Fibroblast of gingiva (primary cell): Measurements from ENCODE around the gene SFXN4.
"Not testable (repeated sequence)": the region's sequence is repeated elsewhere in the genome, so short reads cannot be mapped to it uniquely, and the experiment has no call there.

Experiments
- DNase-seq: peaks from one replicate; pipeline ENCODE4 v3.0.0-alpha.2; 2011; ENCODE audit warnings: low read depth

The SFXN4 gene

GRCh38 chr10:119140603-119141245, 24.8 kb downstream of the SFXN4 start:
- no peak for DNase-seq

DNA sequence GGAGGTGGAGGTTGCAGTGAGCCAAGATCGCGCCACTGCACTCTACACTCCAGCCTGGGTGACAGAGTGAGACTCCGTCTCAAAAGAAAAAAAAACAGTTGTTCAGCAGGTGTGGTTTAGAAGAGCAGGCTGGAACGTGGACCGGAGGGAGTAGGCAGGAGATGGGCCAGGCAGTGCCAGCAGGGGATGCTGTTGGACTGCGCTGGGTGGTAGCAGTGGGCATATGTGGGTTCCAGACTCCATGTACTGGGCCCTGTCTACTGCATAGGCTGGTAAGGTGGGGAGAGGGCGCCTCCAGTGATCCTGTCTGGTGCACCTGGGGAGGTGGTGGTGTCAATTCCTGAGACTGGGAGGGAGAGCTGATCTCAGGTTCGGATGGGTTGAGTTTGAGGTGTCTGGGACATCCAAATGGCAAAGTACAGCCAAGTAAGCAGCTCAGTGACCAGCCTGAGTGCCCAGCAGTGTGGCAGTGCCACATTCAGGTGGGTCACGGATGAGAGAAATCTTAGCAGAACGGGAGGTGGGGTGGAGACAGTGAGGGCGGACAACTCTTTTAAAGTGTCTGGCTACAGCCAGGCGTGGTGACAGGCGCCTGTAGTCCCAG, 25.9 kb downstream of the SFXN4 start:
- DNase-seq: peak; percentile 17

DNA sequence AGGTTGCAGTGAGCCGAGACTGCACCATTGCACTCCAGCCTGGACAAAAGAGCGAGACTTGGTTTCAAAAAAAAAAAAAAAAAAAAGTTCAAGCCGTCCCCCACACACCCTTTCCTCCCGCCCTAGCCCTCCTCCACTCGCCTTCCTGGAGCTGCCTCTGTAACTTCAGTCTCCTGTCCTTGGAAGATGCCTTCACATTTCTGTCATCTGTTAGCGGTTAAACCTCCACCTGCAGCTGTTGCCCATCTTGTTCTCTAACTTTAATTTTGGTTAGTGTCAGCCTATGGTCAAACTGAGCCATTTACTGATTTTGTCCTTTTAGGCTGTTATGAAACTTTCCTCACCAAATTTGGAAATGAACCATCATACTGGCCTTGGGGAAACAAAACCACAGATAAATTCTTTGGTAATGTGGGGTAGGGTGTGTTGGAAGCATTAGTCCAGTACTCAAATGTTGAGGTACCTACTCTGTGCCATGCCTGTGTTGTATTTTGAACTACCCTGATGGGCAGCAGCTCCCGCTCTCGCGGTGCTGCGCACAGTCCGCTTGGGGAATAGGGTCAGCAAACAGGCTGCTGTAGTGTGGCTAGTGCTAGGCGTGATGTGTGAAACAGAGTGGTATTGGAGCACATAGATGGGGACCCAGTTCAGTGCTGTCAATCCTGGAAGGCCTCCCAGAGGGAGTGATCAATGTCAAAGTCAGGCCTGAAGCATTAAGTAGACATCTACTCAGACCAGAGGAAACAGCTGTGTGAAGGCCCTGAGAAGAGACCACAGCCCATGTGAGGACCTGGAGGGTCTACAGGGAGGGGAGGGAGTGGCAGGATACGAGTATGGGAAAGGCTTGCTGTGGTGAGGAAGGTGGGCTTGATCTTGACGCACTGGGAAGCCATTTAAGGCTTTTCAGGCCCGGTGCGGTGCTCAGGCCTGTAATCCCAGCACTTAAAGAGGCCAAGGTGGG, 26.9 kb downstream of the SFXN4 start:
- DNase-seq: peak; percentile 15

DNA sequence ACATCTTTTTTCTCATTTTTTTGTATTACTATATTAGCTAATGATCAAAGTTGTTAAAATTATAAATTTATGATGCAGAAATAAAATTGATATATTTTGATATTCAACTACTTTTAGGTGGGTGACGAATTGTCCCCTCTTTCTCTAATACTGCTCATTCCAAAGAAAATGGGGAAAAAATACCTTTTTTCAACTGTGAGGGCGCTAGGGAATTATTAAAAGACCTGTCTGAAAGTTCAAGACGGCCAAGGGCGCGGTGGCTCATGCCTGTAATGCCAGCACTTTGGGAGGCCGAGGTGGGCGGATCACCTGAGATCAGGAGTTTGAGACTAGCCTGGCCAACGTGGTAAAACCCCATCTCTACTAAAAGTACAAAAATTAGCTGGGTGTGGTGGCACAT, 27.6 kb downstream of the SFXN4 start:
- DNase-seq: not testable (repeated sequence)

DNA sequence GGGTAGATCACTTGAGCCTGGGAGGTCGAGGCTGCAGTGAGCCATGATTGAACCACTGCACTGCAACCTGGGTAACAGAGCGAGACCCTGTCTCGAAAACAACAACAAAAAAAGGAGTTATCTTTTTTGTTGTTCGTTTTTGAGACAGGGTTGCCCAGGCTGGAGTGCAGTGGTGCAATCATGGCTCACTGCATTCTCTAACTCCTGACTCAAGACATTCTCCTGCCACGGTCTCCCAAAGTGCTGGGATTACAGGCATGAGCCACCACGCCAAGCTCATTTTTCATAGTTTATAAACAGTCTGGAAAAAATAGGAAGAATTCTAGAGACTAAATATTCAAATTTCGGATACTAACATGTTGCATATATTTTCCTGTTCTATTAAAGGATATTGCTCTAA, 29.4 kb downstream of the SFXN4 start:
- peak; percentile 82 for DNase-seq

- peak; percentile 91 for DNase-seq
These were observed 30.0 kb downstream of the SFXN4 start for GRCh38 chr10:119135513-119135881.

DNA sequence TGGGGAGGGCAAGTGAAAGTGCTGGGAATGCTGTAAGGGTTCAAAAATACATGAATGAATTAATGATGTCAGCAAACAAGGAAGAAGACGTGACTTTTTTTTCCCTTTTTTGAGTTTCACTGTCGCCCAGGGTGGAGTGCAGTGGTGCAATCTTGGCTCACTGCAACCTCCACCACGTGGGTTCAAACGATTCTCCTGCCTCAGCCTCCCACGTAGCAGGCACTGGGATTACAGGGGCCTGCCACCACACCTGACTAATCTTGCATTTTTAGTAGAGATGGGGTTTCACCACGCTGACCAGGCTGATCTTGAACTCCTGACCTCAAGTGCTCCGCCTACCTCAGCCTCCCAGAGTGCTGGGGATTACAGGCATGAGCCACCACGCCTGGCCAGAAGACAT, 31.6 kb downstream of the SFXN4 start:
- DNase-seq: no peak

- DNase-seq: no peak
These were observed 32.8 kb downstream of the SFXN4 start for GRCh38 chr10:119132521-119133345.

DNA sequence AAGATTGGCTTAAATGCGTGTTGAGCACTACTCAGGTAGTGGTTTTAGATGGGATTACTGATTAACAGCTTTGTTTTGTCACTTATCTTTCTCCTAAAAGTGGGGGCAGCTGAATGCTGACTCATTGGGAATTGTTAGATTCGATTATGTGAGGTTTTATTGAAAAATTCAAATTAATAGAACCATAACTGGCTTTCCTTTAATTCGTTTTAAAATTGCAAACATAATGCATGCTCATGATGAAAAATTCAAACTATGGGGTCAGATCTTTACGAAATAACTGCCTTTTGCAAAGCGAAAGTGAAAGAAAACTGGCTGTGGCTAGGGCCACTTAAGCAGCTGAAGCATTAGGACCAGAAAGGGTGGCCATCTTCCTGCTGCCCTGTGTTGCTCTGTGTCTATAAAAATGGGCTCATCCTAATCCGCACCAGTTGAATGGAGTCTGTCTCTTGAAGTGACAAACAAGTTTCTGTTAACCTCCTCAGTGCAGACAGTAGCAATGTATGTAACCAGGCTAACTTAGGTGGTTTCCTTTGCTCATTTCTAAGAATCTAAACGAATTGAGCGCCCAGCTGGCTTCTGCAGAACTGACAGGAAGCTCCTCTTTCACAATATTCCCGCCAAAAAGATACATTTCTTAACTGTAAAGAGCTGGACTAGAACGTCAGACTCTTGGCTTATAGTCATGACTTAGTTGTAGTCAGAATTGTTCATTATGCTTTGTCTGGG, 33.8 kb downstream of the SFXN4 start:
- peak; percentile 30 for DNase-seq

DNA sequence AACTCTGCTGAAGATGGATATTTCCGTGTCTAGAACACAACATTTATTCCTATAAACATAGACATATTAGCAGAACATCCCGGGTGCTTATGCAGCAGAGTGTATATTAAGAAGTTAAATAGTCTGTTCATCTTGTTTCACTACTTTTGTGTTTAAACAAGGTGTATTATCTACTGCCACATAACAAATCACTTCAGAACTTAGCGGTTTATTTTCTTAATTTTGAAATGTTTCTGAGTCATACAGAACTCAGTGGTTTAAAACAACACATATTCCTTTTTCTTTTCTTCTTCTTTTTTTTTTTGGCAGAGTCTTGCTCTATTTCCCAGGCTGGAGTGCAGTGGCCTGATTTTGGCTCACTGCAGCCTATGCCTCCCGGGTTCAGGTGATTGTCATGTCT, 35.8 kb downstream of the SFXN4 start:
- DNase-seq: no peak

- DNase-seq: no peak
These were observed 39.6 kb downstream of the SFXN4 start for GRCh38 chr10:119125942-119126341.

DNA sequence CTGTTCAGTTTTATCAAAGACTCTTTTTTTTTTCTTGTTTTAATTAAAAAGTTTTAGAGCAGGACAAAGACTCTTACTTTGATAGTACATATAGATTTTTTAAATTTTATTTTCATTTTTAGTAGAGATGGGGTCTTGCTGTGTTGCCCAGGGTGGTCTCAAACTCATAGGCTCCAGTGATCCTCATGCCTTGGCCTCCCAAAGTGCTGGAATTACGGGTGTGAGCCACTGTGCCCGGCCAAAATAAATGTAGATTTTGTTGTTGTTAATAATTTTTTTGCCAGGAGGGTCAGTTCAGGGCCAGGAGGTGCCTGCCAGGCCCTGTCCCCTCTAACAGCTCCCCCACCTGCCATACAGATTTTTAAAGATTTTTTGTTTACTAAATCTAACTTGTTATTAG, 44.6 kb downstream of the SFXN4 start:
- DNase-seq: no peak

- DNase-seq: no peak
These were observed 45.1 kb downstream of the SFXN4 start for GRCh38 chr10:119120413-119120867.

DNA sequence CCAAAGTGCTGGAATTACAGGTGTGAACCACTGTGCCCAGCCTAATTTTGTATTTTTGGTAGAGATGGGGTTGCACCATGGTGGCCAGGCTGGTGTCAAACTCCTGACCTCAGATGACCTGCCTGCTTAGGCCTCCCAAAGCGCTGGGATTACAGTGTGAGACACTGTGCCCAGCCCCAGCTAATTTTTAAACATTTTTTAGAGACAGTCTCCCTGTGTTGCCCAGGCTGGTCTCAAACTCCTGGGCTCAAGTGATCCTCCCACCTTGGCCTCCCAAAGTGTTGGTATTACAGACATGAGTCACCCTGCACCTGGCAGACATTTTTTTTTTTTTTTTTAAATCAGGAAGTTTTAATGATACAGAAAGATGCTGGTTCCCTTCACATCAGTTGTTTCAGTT, 46.1 kb downstream of the SFXN4 start:
- no peak for DNase-seq

GRCh38 chr10:119118231-119118630, 47.3 kb downstream of the SFXN4 start:
- no peak for DNase-seq

GRCh38 chr10:119116326-119116951, 49.1 kb downstream of the SFXN4 start:
- no peak for DNase-seq

GRCh38 chr10:119115926-119116325, 49.6 kb downstream of the SFXN4 start:
- DNase-seq: no peak

DNA sequence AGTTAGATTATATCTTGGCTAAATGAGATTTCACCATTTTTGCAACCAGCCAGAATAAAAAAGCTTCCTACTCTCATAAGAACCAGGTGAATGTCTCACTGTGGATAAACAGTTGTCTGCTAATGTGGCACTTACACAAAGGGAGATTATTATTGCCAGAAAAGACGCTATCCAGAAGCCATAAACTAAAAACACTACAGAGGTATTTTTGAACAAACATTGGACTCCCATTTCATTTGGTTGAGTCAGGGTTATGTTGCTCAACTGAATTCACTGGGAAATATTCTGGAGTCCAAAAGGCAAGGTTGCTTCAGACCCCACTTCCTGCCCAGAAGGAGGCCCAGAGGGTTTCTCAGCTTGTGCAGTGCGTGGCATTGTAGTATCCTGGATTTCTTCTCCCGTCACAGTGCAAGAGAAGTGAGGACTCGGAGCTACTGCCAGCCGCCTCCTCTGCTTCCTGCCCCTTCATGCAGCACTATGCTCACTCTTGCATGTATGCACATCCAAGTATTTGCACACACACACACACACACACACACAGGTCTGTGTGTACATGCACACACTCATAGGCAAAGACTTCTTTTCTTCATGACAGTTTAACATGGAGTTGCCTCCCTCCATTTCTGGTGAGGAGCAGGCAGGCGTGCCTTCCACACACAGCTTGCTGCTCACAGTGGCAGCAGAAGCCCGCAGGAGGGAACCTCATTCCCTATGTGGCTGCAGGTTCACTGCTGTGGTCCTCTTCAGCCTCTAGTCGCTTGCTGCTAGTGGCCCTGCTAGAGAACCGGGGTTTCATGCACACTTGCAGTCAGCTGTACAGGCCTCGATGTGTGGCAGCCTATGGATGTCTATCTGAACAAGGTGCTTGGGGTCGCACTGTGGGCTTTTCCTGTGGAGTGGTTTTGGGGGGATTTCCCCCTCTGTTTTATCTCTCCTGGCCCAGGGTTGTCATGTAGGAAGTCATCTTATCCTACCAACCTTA, 51.5 kb downstream of the SFXN4 start:
- DNase-seq: peak; percentile 90

DNA sequence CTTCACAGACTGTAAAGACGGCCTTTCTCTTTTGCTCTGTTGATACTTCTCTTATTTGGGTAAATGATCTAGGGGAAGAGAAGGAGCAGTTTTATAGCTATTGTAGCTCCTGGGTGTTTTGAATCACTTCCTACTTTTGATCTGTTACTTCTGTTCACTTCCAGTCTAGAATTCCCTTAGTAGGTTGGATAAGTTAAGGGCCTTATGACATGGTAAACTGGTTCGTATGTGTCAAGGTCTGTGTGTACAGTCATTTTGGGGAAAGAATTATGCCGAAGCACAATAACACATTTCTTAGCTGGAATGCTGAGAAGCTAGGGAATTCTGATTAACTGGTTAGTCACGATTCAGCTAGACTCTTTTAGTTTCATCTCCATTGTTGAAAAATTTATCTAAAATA, 53.5 kb downstream of the SFXN4 start:
- DNase-seq: no peak

- not testable (repeated sequence) for DNase-seq
These were observed 57.7 kb downstream of the SFXN4 start for GRCh38 chr10:119107771-119108170.
